ENCODE data around the gene SPATS2L. TPM values are rescaled to one million over a fixed set of nuclear protein-coding genes. Genes with fewer than 3 reads are reported as not detected.

Gene SPATS2L
- total RNA-seq, 1 experiment from 2014 or later: 47.3 TPM

GRCh38 chr2:200340508-200341224, 34.2 kb downstream of the SPATS2L start:
- no peak overlapping the region for H3K9ac ChIP-seq (ENCODE audit: extremely low read depth, insufficient read length, low read length)
- no peak overlapping the region for H4K91ac ChIP-seq (ENCODE audit: insufficient read length, low read depth, low read length)
- no peak overlapping the region for H3K27ac ChIP-seq (ENCODE audit: insufficient read length, low read depth, low read length)
- no peak overlapping the region for H3T11ph ChIP-seq (ENCODE audit: low read length)
- no peaks in the 10 kb centered on the region for H4K20me1 ChIP-seq (ENCODE audit: control insufficient read depth, insufficient read depth, insufficient read length)
- H2BK20ac ChIP-seq (ENCODE audit: low read depth, low read length, poor library complexity, severe bottlenecking): no peak overlapping the region
- H4K8ac ChIP-seq (replicated peaks; ENCODE audit: insufficient read length, low read depth, low read length): no peak overlapping the region
- H3K79me1 ChIP-seq (ENCODE audit: insufficient read depth, low read depth, low read length, poor library complexity, severe bottlenecking): peaks cover 7% of the 10 kb centered on the region
- no peak overlapping the region for H3K14ac ChIP-seq (ENCODE audit: insufficient read depth, low read length)
- H3K27me3 ChIP-seq (ENCODE audit: insufficient read depth, low read length): no peaks in the 10 kb centered on the region
- no peak overlapping the region for H2BK120ac ChIP-seq (ENCODE audit: low read depth, low read length, poor library complexity, severe bottlenecking)
- Mint-ChIP-seq H3K27me3 (ENCODE audit: low read depth) (no peaks in the 10 kb centered on the region), H3K36me3 (ENCODE audit: insufficient read depth in 1 of 3, low read depth in 3 of 3) (peaks cover 5 to 18% (median 16%) of the 10 kb centered on the region in 3 experiments; a peak in 6 of 7 replicates), H3K9me3 (peaks cover 6 to 10% of the 10 kb centered on the region in 2 experiments; a peak in 3 of 5 replicates), H3K4me3 (no peak overlapping the region), H3K27ac (no peak overlapping the region), H3K4me1 (peaks cover 19 to 24% of the 10 kb centered on the region in 2 experiments)
- DNase-seq: no peak
- H2BK12ac ChIP-seq (ENCODE audit: insufficient read length, low read depth, low read length): no peak overlapping the region
- no peak overlapping the region for H3K4me2 ChIP-seq (ENCODE audit: insufficient read depth, insufficient read length, low read length)
- H2BK5ac ChIP-seq (ENCODE audit: insufficient read length, low read length): no peak overlapping the region
- H3K4ac ChIP-seq (ENCODE audit: low read depth, low read length): no peak overlapping the region
- no peaks in the 10 kb centered on the region for H3K23me2 ChIP-seq (ENCODE audit: insufficient read length, low read depth, low read length, poor library complexity, severe bottlenecking)
- H3K9me3 ChIP-seq (ENCODE audit: control insufficient read depth, low read depth, low read length): no peaks in the 10 kb centered on the region
- H2AK5ac ChIP-seq (ENCODE audit: insufficient read length, low read length): no peak overlapping the region
- no peak overlapping the region for H3K23ac ChIP-seq (ENCODE audit: insufficient read length, low read depth, low read length)
- WGBS (ENCODE audit: extremely low coverage, insufficient read length, low lambda C conversion rate): no CpG with 5 or more reads among the region's 6 CpGs
- no peak overlapping the region for H3K56ac ChIP-seq (ENCODE audit: insufficient read length, low read depth, low read length)
- H2BK15ac ChIP-seq (ENCODE audit: low read depth, low read length): no peak overlapping the region
- H3K18ac ChIP-seq (ENCODE audit: insufficient read length, low read depth, low read length): no peak overlapping the region
- TF ChIP-seq, protein P1, sequence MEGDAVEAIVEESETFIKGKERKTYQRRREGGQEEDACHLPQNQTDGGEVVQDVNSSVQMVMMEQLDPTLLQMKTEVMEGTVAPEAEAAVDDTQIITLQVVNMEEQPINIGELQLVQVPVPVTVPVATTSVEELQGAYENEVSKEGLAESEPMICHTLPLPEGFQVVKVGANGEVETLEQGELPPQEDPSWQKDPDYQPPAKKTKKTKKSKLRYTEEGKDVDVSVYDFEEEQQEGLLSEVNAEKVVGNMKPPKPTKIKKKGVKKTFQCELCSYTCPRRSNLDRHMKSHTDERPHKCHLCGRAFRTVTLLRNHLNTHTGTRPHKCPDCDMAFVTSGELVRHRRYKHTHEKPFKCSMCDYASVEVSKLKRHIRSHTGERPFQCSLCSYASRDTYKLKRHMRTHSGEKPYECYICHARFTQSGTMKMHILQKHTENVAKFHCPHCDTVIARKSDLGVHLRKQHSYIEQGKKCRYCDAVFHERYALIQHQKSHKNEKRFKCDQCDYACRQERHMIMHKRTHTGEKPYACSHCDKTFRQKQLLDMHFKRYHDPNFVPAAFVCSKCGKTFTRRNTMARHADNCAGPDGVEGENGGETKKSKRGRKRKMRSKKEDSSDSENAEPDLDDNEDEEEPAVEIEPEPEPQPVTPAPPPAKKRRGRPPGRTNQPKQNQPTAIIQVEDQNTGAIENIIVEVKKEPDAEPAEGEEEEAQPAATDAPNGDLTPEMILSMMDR (conservative IDR thresholded peaks at IDR 0.05): no peak
- H2AFZ ChIP-seq (ENCODE audit: low read length): no peak overlapping the region
- H3K4me1 ChIP-seq (ENCODE audit: insufficient read depth, low read length): peaks cover 5% of the 10 kb centered on the region; the same call in 1 of the 2 replicates
- no peak overlapping the region for H4K5ac ChIP-seq (ENCODE audit: insufficient read length, low read depth, low read length)
- H3K79me2 ChIP-seq (ENCODE audit: insufficient read depth, low read length): peaks cover 32% of the 10 kb centered on the region; the same call in 1 of the 2 replicates
